Glutamatergic neuron (in vitro differentiated cells): ENCODE results near the gene PPP1R10. TPM values are rescaled to one million over a fixed set of nuclear protein-coding genes. Genes with fewer than 3 reads are reported as not detected.
A peak's percentile ranks its signal among the peaks of the same experiment; 100 is the strongest.

ENCODE experiments used
- DNase-seq: peaks from one replicate; pipeline ENCODE4 v3.0.0; 2022
- H3K27ac Mint-ChIP-seq: one replicate; pipeline ENCODE4 v1.8.0; 2020; ENCODE audit warnings: mild to moderate bottlenecking, mixed read lengths, inconsistent platforms; ENCODE audit not compliant: unreplicated experiment
- H3K27me3 Mint-ChIP-seq: one replicate; pipeline ENCODE4 v1.8.0; 2020; ENCODE audit warnings: mild to moderate bottlenecking, moderate library complexity, mixed read lengths, inconsistent platforms; ENCODE audit not compliant: unreplicated experiment
- H3K36me3 Mint-ChIP-seq: one replicate; pipeline ENCODE4 v1.8.0; 2020; ENCODE audit warnings: mild to moderate bottlenecking, mixed read lengths, inconsistent platforms; ENCODE audit not compliant: unreplicated experiment
- H3K4me1 Mint-ChIP-seq: one replicate; pipeline ENCODE4 v1.8.0; 2020; ENCODE audit warnings: mild to moderate bottlenecking, low read depth, mixed read lengths, inconsistent platforms; ENCODE audit not compliant: unreplicated experiment
- H3K4me3 Mint-ChIP-seq: one replicate; pipeline ENCODE4 v1.8.0; 2020; ENCODE audit warnings: mild to moderate bottlenecking, mixed read lengths, inconsistent platforms; ENCODE audit not compliant: unreplicated experiment
- H3K9me3 Mint-ChIP-seq: one replicate; pipeline ENCODE4 v1.8.0; 2020; ENCODE audit warnings: mild to moderate bottlenecking, moderate library complexity, mixed read lengths, inconsistent platforms; ENCODE audit not compliant: unreplicated experiment
- total RNA-seq: library from RNA; stranded (reverse); fragmentation: NEBNext Ultra II Directional; extraction: Animal tissue kit (Norgen Biotek cat#: 25700); gene quantifications from one replicate; pipeline ENCODE4 v1.2.1, GENCODE V29; 2021; ENCODE audit not compliant: unreplicated experiment
- TF ChIP-seq, protein P1 (sequence below): fragments of 200-600 bp; sonication (generic); IDR thresholded peaks from one replicate; pipeline ENCODE4 v1.5.0; 2021; ENCODE audit not compliant: partially characterized antibody, unreplicated experiment

The PPP1R10 gene
- total RNA-seq, 1 donor from 2014 or later: 99.7 TPM

DNA sequence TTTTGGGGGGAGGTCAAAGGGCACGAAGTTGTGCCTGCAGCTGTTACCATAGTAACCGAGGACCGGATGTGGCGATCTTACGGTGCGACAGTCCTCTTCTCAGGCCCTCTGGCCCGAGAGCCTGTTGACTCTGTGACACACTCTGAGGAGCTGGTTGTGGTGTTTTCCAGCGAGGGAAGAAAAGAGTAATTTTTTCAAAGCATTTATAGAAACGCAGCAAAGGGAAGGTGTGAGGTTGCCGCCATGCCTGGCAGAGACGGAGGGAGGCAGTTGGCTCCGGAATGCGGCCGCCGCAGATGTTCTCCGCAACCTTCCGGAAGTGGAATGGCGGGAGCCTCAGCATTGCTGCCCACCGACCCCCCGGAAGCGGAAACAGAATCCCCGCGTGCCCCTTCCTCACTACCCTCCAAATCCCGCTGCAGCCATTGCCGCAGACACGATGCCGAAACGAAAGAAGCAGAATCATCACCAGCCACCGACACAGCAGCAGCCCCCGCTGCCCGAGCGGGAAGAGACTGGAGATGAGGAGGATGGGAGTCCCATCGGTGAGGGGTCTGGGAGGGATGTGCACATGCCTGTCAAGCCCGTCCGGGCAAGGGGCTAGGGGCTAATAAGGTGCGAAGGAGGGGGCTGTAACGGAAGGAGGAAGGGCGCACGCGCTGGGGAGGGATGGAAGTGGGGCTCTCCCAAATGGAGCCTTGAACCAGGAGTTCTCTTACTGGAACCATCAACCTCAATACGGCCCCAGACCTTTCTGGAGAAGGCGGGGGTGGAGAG lies 59.9 kb downstream of the PPP1R10 start, which contains the start of gene PRR3:
TSS of gene PRR3 (plus strand) at position 390 of the 777 bp plus-strand sequence. CDS start at position 440, 50 bp downstream.
- DNase-seq: peak; percentile 92
- Mint-ChIP-seq H3K9me3 (peaks cover 6% of the 10 kb centered on the region), H3K27ac (peak within 1 kb of the TSS; percentile 95), H3K27me3 (peaks cover 7% of the 10 kb centered on the region), H3K4me3 (peak within 1 kb of the TSS; percentile 100), H3K36me3 (no peaks in the 10 kb centered on the region), H3K4me1 (peaks cover 3% of the 10 kb centered on the region)
- TF ChIP-seq, protein P1, sequence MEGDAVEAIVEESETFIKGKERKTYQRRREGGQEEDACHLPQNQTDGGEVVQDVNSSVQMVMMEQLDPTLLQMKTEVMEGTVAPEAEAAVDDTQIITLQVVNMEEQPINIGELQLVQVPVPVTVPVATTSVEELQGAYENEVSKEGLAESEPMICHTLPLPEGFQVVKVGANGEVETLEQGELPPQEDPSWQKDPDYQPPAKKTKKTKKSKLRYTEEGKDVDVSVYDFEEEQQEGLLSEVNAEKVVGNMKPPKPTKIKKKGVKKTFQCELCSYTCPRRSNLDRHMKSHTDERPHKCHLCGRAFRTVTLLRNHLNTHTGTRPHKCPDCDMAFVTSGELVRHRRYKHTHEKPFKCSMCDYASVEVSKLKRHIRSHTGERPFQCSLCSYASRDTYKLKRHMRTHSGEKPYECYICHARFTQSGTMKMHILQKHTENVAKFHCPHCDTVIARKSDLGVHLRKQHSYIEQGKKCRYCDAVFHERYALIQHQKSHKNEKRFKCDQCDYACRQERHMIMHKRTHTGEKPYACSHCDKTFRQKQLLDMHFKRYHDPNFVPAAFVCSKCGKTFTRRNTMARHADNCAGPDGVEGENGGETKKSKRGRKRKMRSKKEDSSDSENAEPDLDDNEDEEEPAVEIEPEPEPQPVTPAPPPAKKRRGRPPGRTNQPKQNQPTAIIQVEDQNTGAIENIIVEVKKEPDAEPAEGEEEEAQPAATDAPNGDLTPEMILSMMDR: no peak

DNA sequence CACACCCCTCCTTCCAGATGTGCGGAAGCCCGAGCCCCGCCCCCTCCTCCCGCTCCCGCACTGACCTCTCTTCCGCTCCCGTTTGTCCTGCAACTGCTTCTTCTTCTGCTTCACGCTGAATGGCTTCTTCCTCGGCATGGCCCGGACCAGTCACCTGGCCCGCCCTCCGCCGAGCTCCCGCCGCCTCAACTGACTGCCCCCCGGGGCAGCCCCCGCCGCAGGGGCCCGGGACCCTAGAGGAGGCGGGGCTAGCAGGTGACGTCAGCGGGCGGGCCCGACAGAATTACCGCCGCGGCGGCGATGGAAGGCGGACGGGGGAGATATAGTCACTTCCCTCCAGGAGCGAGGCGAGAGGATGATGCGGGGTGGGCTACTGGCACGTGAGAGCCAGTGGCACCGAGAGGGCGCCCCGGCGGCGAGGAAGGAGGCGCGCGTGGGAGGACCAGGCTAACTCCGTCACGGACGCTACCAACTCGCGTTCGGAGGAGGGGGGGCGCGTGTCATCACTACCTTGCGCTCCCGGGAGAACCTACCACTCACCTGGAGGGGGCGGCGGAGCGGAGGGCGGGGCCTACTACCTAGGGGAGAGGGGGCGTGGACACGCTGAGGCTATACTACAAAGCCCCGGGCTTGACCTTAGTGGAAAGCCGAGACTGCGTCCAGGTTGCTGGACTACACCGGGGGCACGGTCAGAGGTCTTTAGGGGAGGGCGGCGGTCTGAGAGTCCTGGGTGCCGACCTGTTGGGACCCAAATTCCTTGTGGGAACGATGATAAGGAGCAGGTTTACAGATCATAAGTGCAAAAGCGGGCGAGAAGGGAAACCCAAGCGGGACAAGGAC lies 60.8 kb downstream of the PPP1R10 start, which contains the start of gene GNL1:
TSS of gene GNL1 (minus strand) at position 424 of the 840 bp plus-strand sequence. CDS start at position 138, 286 bp downstream.
- Mint-ChIP-seq H3K9me3 (peaks cover 6% of the 10 kb centered on the region), H3K27ac (peak within 1 kb of the TSS; percentile 95), H3K36me3 (no peaks in the 10 kb centered on the region), H3K4me1 (peaks cover 3% of the 10 kb centered on the region), H3K27me3 (peaks cover 7% of the 10 kb centered on the region), H3K4me3 (peak within 1 kb of the TSS; percentile 100)
- peak; percentile 89 for DNase-seq
- TF ChIP-seq, protein P1: no peak

DNA sequence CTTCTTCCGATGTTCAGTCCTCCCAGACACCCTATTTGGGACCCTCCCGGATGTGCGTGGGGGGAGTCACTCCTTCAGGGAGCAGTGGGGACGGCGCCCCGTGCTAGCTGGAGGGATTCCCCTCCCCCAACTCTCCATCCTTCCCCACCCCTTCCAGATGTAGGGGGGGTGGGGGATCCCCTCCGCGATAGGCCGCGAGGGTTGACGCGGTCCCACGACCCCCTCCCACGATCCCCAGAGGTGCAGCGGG lies 61.3 kb downstream of the PPP1R10 start:
- TF ChIP-seq, protein P1: no peak
- H3K4me1 Mint-ChIP-seq: peaks cover 3% of the 10 kb centered on the region
- H3K36me3 Mint-ChIP-seq: no peaks in the 10 kb centered on the region
- H3K9me3 Mint-ChIP-seq: peaks cover 6% of the 10 kb centered on the region
- no peak for DNase-seq
- H3K4me3 Mint-ChIP-seq: peak overlapping the region; percentile 100
- H3K27me3 Mint-ChIP-seq: peaks cover 7% of the 10 kb centered on the region
- H3K27ac Mint-ChIP-seq: no peak overlapping the region

DNA sequence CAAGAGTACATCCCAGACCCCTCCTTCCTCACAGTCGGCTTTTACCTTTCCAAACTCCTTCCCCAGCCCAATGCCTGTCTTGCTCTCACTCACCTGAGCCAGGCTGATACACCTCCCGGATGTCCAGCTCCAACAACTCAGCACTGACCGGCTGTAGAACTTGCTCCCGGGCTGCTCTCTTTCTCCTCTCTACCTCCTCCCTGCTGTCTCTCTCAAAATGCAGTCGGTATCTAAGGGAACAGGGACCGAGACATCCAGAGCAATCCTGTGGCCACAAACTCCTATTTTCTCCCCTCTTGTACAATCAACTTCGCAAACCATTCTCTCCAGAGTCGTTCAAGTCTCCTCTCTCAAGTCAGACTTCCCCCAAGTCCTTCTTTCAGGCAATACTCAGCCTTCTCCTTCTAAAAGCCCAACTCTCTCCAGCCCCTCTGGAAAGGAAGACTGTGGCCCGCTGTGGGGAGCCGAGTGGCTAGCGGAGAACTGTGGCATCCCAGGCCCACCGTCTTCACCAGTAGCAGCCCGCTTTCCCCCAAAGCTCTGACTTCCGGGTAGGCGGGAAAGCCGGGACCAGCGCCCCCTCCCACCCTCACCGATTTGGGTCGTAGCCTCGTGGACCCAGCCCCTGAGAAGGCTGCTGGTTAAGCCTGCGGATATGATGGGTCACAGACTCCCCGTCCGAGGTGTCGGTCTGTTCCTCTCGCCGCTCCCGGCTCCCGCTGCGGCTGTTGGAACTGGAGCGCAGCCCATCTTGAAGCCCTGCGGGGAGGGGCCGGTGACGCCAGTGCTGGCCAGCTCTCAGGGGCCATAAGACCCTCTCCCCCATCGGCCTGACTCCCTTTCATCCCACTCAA lies 61.9 kb downstream of the PPP1R10 start:
- Mint-ChIP-seq H3K4me3 (peak overlapping the region; percentile 100), H3K27ac (peak overlapping the region; percentile 6), H3K27me3 (peaks cover 7% of the 10 kb centered on the region), H3K4me1 (peaks cover 3% of the 10 kb centered on the region), H3K9me3 (peaks cover 6% of the 10 kb centered on the region), H3K36me3 (no peaks in the 10 kb centered on the region)
- TF ChIP-seq, protein P1: no peak
- peak; percentile 54 for DNase-seq
